ENCODE data around the gene SLC5A7.

SLC5A7 gene

DNA sequence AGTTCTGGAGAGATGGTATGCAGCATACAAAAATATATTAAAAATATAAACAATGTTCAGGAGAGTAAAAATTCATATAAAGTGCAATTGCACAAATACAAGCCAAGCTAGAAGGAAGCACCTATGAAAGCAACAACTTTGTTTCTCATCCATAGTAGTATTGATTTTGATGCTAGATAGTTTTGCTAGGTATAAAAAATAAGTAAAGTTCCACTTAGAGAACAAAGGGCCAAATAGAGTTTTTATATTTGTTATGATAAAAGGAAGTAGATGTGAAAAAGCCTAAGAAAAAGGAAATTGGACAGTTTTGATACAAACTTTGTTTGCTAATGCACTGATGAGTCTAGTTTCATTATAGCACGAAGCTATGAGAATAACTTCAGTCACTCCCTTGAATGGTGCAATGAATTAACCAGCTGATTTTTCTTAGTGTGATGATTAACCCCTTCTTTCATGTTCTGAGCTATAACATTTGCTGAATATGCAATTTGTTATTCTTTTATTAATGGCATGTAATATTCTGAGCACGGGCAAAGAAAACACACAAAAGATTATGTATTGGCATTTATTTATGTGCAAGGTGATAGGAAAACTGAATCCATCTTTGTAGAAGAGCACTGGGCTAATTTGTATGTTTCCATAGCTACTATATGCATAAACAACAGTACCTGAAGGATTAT is 24.7 kb downstream of the SLC5A7 start:
- Histone ChIP-seq H3K36me3 (ENCODE audit: insufficient read depth, low read length) (no peaks in the 10 kb centered on the region), H3K79me2 (ENCODE audit: insufficient read depth, low read length) (no peaks in the 10 kb centered on the region), H3K27me3 (ENCODE audit: insufficient read depth, low read length) (no peaks in the 10 kb centered on the region), H3K9me3 (ENCODE audit: low read length) (peaks cover 6% of the 10 kb centered on the region; the same call in 1 of the 2 replicates), H3K4me3 (ENCODE audit: low read depth, low read length, poor library complexity, severe bottlenecking) (no peak overlapping the region), H3K4me1 (ENCODE audit: insufficient read depth, low read length, severe bottlenecking) (no peaks in the 10 kb centered on the region), H3K9me2 (ENCODE audit: low read depth, low read length) (no peaks in the 10 kb centered on the region), H2AFZ (ENCODE audit: low read length) (no peak overlapping the region), H3K27ac (ENCODE audit: low read depth, low read length, poor library complexity, severe bottlenecking) (no peak overlapping the region), H4K20me1 (ENCODE audit: insufficient read depth, low read length) (no peaks in the 10 kb centered on the region), H3K4me2 (ENCODE audit: low read length) (no peak overlapping the region), H3K9ac (ENCODE audit: low read length) (no peak overlapping the region), H3F3A (ENCODE audit: insufficient read depth, low read length) (no peaks in the 10 kb centered on the region)
- TF ChIP-seq, protein P1, sequence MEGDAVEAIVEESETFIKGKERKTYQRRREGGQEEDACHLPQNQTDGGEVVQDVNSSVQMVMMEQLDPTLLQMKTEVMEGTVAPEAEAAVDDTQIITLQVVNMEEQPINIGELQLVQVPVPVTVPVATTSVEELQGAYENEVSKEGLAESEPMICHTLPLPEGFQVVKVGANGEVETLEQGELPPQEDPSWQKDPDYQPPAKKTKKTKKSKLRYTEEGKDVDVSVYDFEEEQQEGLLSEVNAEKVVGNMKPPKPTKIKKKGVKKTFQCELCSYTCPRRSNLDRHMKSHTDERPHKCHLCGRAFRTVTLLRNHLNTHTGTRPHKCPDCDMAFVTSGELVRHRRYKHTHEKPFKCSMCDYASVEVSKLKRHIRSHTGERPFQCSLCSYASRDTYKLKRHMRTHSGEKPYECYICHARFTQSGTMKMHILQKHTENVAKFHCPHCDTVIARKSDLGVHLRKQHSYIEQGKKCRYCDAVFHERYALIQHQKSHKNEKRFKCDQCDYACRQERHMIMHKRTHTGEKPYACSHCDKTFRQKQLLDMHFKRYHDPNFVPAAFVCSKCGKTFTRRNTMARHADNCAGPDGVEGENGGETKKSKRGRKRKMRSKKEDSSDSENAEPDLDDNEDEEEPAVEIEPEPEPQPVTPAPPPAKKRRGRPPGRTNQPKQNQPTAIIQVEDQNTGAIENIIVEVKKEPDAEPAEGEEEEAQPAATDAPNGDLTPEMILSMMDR (IDR thresholded peaks at IDR 0.05; ENCODE audit: low read length) = no peak
- TF ChIP-seq EZH2 (IDR thresholded peaks at IDR 0.05; ENCODE audit: borderline replicate concordance, low read length) = no peak

DNA sequence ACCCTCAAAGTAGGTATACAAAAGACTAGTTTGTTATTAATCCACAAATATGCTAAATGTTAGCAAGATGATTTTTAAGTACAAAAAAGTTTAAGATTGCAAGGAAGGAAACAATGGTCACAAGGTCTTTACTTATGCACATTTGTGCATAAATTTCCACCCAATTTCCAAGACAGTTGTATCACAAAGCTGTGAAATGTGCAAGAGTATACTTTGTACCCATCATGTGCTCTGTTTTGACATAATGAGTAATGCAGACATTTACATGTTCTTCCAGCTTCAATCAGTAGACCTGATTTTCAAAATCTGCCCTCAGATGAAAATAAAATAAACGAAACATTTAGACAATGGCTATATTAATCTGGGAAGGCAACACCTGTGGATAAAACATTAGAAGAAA is 27.0 kb downstream of the SLC5A7 start:
- Histone ChIP-seq H3K27ac (ENCODE audit: low read depth, low read length, poor library complexity, severe bottlenecking) (no peak overlapping the region), H3K27me3 (ENCODE audit: insufficient read depth, low read length) (no peaks in the 10 kb centered on the region), H3K9me3 (ENCODE audit: low read length) (peaks cover 6% of the 10 kb centered on the region; the same call in 1 of the 2 replicates), H3K9ac (ENCODE audit: low read length) (no peak overlapping the region), H3K4me2 (ENCODE audit: low read length) (no peak overlapping the region), H3K4me1 (ENCODE audit: insufficient read depth, low read length, severe bottlenecking) (no peaks in the 10 kb centered on the region), H3K4me3 (ENCODE audit: low read depth, low read length, poor library complexity, severe bottlenecking) (no peak overlapping the region), H3K79me2 (ENCODE audit: insufficient read depth, low read length) (no peaks in the 10 kb centered on the region), H2AFZ (ENCODE audit: low read length) (no peak overlapping the region), H3K36me3 (ENCODE audit: insufficient read depth, low read length) (no peaks in the 10 kb centered on the region), H4K20me1 (ENCODE audit: insufficient read depth, low read length) (no peaks in the 10 kb centered on the region), H3K9me2 (ENCODE audit: low read depth, low read length) (no peaks in the 10 kb centered on the region), H3F3A (ENCODE audit: insufficient read depth, low read length) (no peaks in the 10 kb centered on the region)
- TF ChIP-seq, protein P1 (IDR thresholded peaks at IDR 0.05; ENCODE audit: low read length) = no peak
- TF ChIP-seq EZH2 (IDR thresholded peaks at IDR 0.05; ENCODE audit: borderline replicate concordance, low read length) = no peak

DNA sequence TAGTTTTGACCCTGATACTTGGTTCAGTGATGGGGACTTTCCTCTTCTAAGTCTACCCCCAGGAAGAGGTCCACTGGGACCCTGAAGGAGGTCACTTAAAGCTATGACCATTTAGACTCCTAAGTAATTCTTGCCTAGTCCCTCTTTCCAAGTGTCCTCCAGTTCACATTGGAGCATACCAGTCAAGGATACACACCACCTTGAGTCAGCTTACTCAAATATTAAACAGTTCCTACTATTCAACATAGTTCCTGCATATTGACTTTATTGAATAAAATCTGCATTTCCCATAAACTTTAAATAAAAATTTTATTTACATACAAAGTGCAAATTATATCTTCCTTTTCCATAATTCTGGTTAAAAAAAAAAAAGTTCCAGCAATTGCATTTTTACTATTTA is 36.3 kb downstream of the SLC5A7 start:
- TF ChIP-seq, protein P1 (IDR thresholded peaks at IDR 0.05; ENCODE audit: low read length) = no peak
- TF ChIP-seq EZH2 (IDR thresholded peaks at IDR 0.05; ENCODE audit: borderline replicate concordance, low read length) = no peak
- no peaks in the 10 kb centered on the region for H3F3A ChIP-seq (ENCODE audit: insufficient read depth, low read length)
- H3K36me3 ChIP-seq (ENCODE audit: insufficient read depth, low read length) = no peaks in the 10 kb centered on the region
- H2AFZ ChIP-seq (ENCODE audit: low read length) = no peak overlapping the region
- no peak overlapping the region for H3K27ac ChIP-seq (ENCODE audit: low read depth, low read length, poor library complexity, severe bottlenecking)
- H4K20me1 ChIP-seq (ENCODE audit: insufficient read depth, low read length) = no peaks in the 10 kb centered on the region
- H3K79me2 ChIP-seq (ENCODE audit: insufficient read depth, low read length) = no peaks in the 10 kb centered on the region
- no peaks in the 10 kb centered on the region for H3K4me1 ChIP-seq (ENCODE audit: insufficient read depth, low read length, severe bottlenecking)
- H3K9me3 ChIP-seq (ENCODE audit: low read length) = no peaks in the 10 kb centered on the region
- no peak overlapping the region for H3K9ac ChIP-seq (ENCODE audit: low read length)
- no peak overlapping the region for H3K4me3 ChIP-seq (ENCODE audit: low read depth, low read length, poor library complexity, severe bottlenecking)
- no peaks in the 10 kb centered on the region for H3K9me2 ChIP-seq (ENCODE audit: low read depth, low read length)
- H3K27me3 ChIP-seq (ENCODE audit: insufficient read depth, low read length) = no peaks in the 10 kb centered on the region
- H3K4me2 ChIP-seq (ENCODE audit: low read length) = no peak overlapping the region
